IMR-90 (cell line): ENCODE measurements around the gene ZNG1A.
"Not testable (repeated sequence)": the region's sequence is repeated elsewhere in the genome, so short reads cannot be mapped to it uniquely, and the experiment has no call there.

ENCODE experiments used
- CEBPB ChIP-seq: IDR thresholded peaks from 2 replicates; pipeline ENCODE4 v1.6.1; 2012; ENCODE audit warnings: low read depth, low read length, improper control_type of control experiment
- CHD1 ChIP-seq: IDR thresholded peaks from 2 replicates; pipeline ENCODE4 v1.6.1; 2012; ENCODE audit warnings: low read depth, low read length, improper control_type of control experiment
- FOS ChIP-seq: fragments of 150-350 bp; IDR thresholded peaks from 2 replicates; pipeline ENCODE4 v1.6.1; 2016; ENCODE audit warnings: low read depth, low read length
- MAFK ChIP-seq: IDR thresholded peaks from 2 replicates; pipeline ENCODE4 v1.6.1; 2012; ENCODE audit warnings: low read depth, low read length, improper control_type of control experiment
- MAZ ChIP-seq: IDR thresholded peaks from 2 replicates; pipeline ENCODE4 v1.6.1; 2012; ENCODE audit warnings: low read depth, mild to moderate bottlenecking, low read length, improper control_type of control experiment, moderate library complexity, borderline replicate concordance
- MXI1 ChIP-seq: IDR thresholded peaks from 2 replicates; pipeline ENCODE4 v1.6.1; 2012; ENCODE audit warnings: low read depth, mild to moderate bottlenecking, low read length, moderate library complexity, borderline replicate concordance
- POLR2A ChIP-seq: IDR thresholded peaks from 2 replicates; pipeline ENCODE4 v1.6.1; 2012; ENCODE audit warnings: mild to moderate bottlenecking, low read depth, low read length
- RAD21 ChIP-seq: IDR thresholded peaks from 2 replicates; pipeline ENCODE4 v1.6.1; 2012; ENCODE audit warnings: low read length, improper control_type of control experiment
- SMC3 ChIP-seq: fragments of 150-350 bp; IDR thresholded peaks from 2 replicates; pipeline ENCODE4 v1.6.1; 2016; ENCODE audit warnings: low read depth, mild to moderate bottlenecking, antibody characterized with exemption, low read length, moderate library complexity
- TF ChIP-seq, protein P1 (sequence below): conservative IDR thresholded peaks from 2 replicates; pipeline ENCODE4 v1.5.1; 2012; ENCODE audit warnings: mild to moderate bottlenecking, low read depth, low read length, improper control_type of control experiment
- TF ChIP-seq, protein P2 (sequence below): fragments of 150-350 bp; IDR thresholded peaks from 2 replicates; pipeline ENCODE4 v1.6.1; 2017; ENCODE audit warnings: mild to moderate bottlenecking, antibody characterized with exemption, low read length, low read depth
- TF ChIP-seq, protein P3 (sequence below): fragments of 150-350 bp; IDR thresholded peaks from 2 replicates; pipeline ENCODE4 v1.6.1; 2016; ENCODE audit warnings: low read depth, mild to moderate bottlenecking, low read length, moderate library complexity, borderline replicate concordance

DNA sequence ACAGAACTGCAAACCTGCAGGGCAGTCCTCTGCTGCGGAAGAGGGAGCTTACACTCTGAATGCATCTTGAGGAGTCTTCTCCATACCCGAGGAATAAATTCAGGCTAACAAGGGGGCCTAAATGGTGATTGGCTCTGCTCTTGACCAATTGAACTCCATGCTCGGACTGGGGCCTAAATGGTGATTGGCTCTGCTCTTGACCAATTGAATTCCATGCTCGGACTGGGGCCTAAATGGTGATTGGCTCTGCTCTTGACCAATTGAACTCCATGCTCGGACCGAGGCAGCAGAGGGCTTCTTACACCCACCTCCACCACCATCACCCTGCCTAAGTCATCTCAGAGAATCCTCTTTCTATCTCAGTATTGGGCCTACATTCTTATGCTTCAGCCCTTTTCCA, 79.0 kb downstream of the ZNG1A start:
- TF ChIP-seq POLR2A, RAD21, MAFK, CHD1, SMC3, FOS, MXI1, CEBPB, MAZ: not testable (repeated sequence)
- TF ChIP-seq, protein P1, sequence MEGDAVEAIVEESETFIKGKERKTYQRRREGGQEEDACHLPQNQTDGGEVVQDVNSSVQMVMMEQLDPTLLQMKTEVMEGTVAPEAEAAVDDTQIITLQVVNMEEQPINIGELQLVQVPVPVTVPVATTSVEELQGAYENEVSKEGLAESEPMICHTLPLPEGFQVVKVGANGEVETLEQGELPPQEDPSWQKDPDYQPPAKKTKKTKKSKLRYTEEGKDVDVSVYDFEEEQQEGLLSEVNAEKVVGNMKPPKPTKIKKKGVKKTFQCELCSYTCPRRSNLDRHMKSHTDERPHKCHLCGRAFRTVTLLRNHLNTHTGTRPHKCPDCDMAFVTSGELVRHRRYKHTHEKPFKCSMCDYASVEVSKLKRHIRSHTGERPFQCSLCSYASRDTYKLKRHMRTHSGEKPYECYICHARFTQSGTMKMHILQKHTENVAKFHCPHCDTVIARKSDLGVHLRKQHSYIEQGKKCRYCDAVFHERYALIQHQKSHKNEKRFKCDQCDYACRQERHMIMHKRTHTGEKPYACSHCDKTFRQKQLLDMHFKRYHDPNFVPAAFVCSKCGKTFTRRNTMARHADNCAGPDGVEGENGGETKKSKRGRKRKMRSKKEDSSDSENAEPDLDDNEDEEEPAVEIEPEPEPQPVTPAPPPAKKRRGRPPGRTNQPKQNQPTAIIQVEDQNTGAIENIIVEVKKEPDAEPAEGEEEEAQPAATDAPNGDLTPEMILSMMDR, result not testable (repeated sequence)
- TF ChIP-seq, protein P2, sequence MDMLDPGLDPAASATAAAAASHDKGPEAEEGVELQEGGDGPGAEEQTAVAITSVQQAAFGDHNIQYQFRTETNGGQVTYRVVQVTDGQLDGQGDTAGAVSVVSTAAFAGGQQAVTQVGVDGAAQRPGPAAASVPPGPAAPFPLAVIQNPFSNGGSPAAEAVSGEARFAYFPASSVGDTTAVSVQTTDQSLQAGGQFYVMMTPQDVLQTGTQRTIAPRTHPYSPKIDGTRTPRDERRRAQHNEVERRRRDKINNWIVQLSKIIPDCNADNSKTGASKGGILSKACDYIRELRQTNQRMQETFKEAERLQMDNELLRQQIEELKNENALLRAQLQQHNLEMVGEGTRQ, result not testable (repeated sequence)
- TF ChIP-seq, protein P3, sequence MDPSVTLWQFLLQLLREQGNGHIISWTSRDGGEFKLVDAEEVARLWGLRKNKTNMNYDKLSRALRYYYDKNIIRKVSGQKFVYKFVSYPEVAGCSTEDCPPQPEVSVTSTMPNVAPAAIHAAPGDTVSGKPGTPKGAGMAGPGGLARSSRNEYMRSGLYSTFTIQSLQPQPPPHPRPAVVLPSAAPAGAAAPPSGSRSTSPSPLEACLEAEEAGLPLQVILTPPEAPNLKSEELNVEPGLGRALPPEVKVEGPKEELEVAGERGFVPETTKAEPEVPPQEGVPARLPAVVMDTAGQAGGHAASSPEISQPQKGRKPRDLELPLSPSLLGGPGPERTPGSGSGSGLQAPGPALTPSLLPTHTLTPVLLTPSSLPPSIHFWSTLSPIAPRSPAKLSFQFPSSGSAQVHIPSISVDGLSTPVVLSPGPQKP, result not testable (repeated sequence)
